Measurements from ENCODE around the gene SIPA1L2.
A peak's percentile ranks its signal among the peaks of the same experiment; 100 is the strongest.

Gene SIPA1L2

GRCh38 chr1:232620356-232620969 lies 9.5 kb downstream of the SIPA1L2 start (continued):
- TF ChIP-seq ZNF324 (tag by site-specific recombination; IDR thresholded peaks at IDR 0.05) (peak; percentile 81), ZNF561 (tag by site-specific recombination; IDR thresholded peaks at IDR 0.05; ENCODE audit: borderline replicate concordance) (peak; percentile 96; the same call in 1 of the 2 replicates), SP2 (tag by site-specific recombination; IDR thresholded peaks at IDR 0.05) (no peak), ZNF776 (tag by site-specific recombination; IDR thresholded peaks at IDR 0.05; ENCODE audit: borderline replicate concordance) (no peak), HOXA7 (CRISPR knock-in tag; IDR thresholded peaks at IDR 0.05; ENCODE audit: borderline replicate concordance) (no peak), ZNF530 (tag by site-specific recombination; IDR thresholded peaks at IDR 0.05; ENCODE audit: low read depth) (no peak), ZNF155 (tag by site-specific recombination; IDR thresholded peaks at IDR 0.05) (no peak), REST (tag by site-specific recombination; IDR thresholded peaks at IDR 0.05) (peak; percentile 58), ZNF274 (IDR thresholded peaks at IDR 0.05; ENCODE audit: low read length) (no peak), ZNF274 (tag by site-specific recombination; IDR thresholded peaks at IDR 0.05; ENCODE audit: borderline replicate concordance) (no peak), PRDM4 (tag by site-specific recombination; IDR thresholded peaks at IDR 0.05) (peak; percentile 95), ZNF768 (tag by site-specific recombination; IDR thresholded peaks at IDR 0.05) (no peak), ZEB2 (tag by site-specific recombination; IDR thresholded peaks at IDR 0.05) (peak; percentile 97), ZNF280D (tag by site-specific recombination; IDR thresholded peaks at IDR 0.05) (no peak), ZNF785 (tag by site-specific recombination; IDR thresholded peaks at IDR 0.05) (no peak), TCF7L2 (IDR thresholded peaks at IDR 0.05; ENCODE audit: borderline replicate concordance, low read depth, low read length) (no peak), ZBTB7A (tag by site-specific recombination; IDR thresholded peaks at IDR 0.05; ENCODE audit: low read depth) (no peak), BCL11A (tag by site-specific recombination; IDR thresholded peaks at IDR 0.05; ENCODE audit: low read depth) (no peak), ZSCAN16 (tag by site-specific recombination; IDR thresholded peaks at IDR 0.05) (no peak), ZNF366 (tag by site-specific recombination; conservative IDR thresholded peaks at IDR 0.05) (peak; percentile 81), KLF1 (tag by site-specific recombination; IDR thresholded peaks at IDR 0.05) (no peak), ZNF350 (tag by site-specific recombination; IDR thresholded peaks at IDR 0.05) (no peak), OSR2 (tag by site-specific recombination; IDR thresholded peaks at IDR 0.05) (peak; percentile 87), ZNF837 (tag by site-specific recombination; IDR thresholded peaks at IDR 0.05) (no peak), ZNF394 (tag by site-specific recombination; IDR thresholded peaks at IDR 0.05; ENCODE audit: borderline replicate concordance) (peak; percentile 50; the same call in 1 of the 2 replicates), KLF9 (tag by site-specific recombination; IDR thresholded peaks at IDR 0.05; ENCODE audit: low read depth) (no peak), ZNF214 (tag by site-specific recombination; IDR thresholded peaks at IDR 0.05; ENCODE audit: borderline replicate concordance) (peak; percentile 74; the same call in 1 of the 2 replicates), ZNF610 (tag by site-specific recombination; IDR thresholded peaks at IDR 0.05; ENCODE audit: borderline replicate concordance) (peak; percentile 68; the same call in 1 of the 2 replicates)

Measured in HEK293 (cell line).